ENCODE data around the gene HNRNPA2B1. TPM values are rescaled to one million over a fixed set of nuclear protein-coding genes. Genes with fewer than 3 reads are reported as not detected.
"Not testable (repeated sequence)": the region's sequence is repeated elsewhere in the genome, so short reads cannot be mapped to it uniquely, and the experiment has no call there.

Gene HNRNPA2B1
- total RNA-seq, 6 donors from 2014 or later = 192 to 416 (median 314) TPM

- H3K27ac ChIP-seq = peak overlapping the region in 2 of 4 donors; percentile 67 to 100
- H3K4me3 ChIP-seq = peak overlapping the region in 1 of 4 donors; percentile 16
Measured at GRCh38 chr7:26195867-26196657, 4.5 kb downstream of the HNRNPA2B1 start.

GRCh38 chr7:26195182-26195581 is 5.4 kb downstream of the HNRNPA2B1 start:
- H3K27ac ChIP-seq = no peak overlapping the region
- 76 to 77% methylated on average over 5 of the region's 5 CpGs for WGBS, 2 donors
- H3K36me3 ChIP-seq = peaks cover 57 to 86% (median 62%) of the 10 kb centered on the region in 4 donors
- TF ChIP-seq CTCF (IDR thresholded peaks at IDR 0.05) (no peak), EP300 (IDR thresholded peaks at IDR 0.05) (no peak), POLR2AphosphoS5 (IDR thresholded peaks at IDR 0.05) (no peak), POLR2A (IDR thresholded peaks at IDR 0.05) (no peak)
- ATAC-seq (ENCODE audit: low FRiP score in 2 of 2) (no peak), DNase-seq (no peak)
- peaks cover 56 to 79% (median 63%) of the 10 kb centered on the region in 4 donors for H3K4me1 ChIP-seq
- H3K9me3 ChIP-seq = no peaks in the 10 kb centered on the region
- H3K27me3 ChIP-seq = no peaks in the 10 kb centered on the region
- H3K4me3 ChIP-seq = no peak overlapping the region

More at GRCh38 chr7:26195867-26196657, 4.5 kb downstream of the HNRNPA2B1 start:
- DNase-seq (no peak), ATAC-seq (ENCODE audit: low FRiP score in 2 of 2) (no peak)
- TF ChIP-seq EP300 (IDR thresholded peaks at IDR 0.05) (no peak), POLR2A (IDR thresholded peaks at IDR 0.05) (no peak), CTCF (IDR thresholded peaks at IDR 0.05) (no peak), POLR2AphosphoS5 (IDR thresholded peaks at IDR 0.05) (no peak)
- Histone ChIP-seq H3K36me3 (peaks cover 49 to 77% (median 53%) of the 10 kb centered on the region in 4 donors), H3K4me1 (peaks cover 56 to 70% (median 63%) of the 10 kb centered on the region in 4 donors), H3K9me3 (no peaks in the 10 kb centered on the region), H3K27me3 (no peaks in the 10 kb centered on the region)
- WGBS, 2 donors = 44 to 49% methylated on average over 10 of the region's 10 CpGs

GRCh38 chr7:26194764-26195163 is 5.8 kb downstream of the HNRNPA2B1 start:
- Histone ChIP-seq H3K4me1 (peaks cover 56 to 79% (median 63%) of the 10 kb centered on the region in 4 donors), H3K27ac (peak overlapping the region in 2 of 4 donors; percentile 11 to 24), H3K36me3 (peaks cover 59 to 90% (median 66%) of the 10 kb centered on the region in 4 donors)
- not testable (repeated sequence) for DNase-seq; H3K27me3 ChIP-seq; ATAC-seq (ENCODE audit: low FRiP score in 2 of 2); H3K4me3 ChIP-seq; H3K9me3 ChIP-seq
- 57 to 62% methylated on average over 11 of the region's 11 CpGs for WGBS, 2 donors

GRCh38 chr7:26193432-26194207 is 6.9 kb downstream of the HNRNPA2B1 start:
- no peak for TF ChIP-seq POLR2AphosphoS5 (IDR thresholded peaks at IDR 0.05)
- TF ChIP-seq EP300 (IDR thresholded peaks at IDR 0.05) = no peak
- TF ChIP-seq POLR2A (IDR thresholded peaks at IDR 0.05) = no peak
- TF ChIP-seq CTCF (IDR thresholded peaks at IDR 0.05) = no peak
- Histone ChIP-seq H3K36me3 (peaks cover 69 to 96% (median 75%) of the 10 kb centered on the region in 4 donors), H3K27ac (peak overlapping the region in 3 of 4 donors; percentile 9 to 24 (median 11))

GRCh38 chr7:26192485-26193087 is 8.0 kb downstream of the HNRNPA2B1 start:
- no peaks in the 10 kb centered on the region for H3K9me3 ChIP-seq
- H3K27ac ChIP-seq = peak overlapping the region in 2 of 4 donors; percentile 4 to 24
- DNase-seq = no peak
- no peaks in the 10 kb centered on the region for H3K27me3 ChIP-seq
- peaks cover 69 to 100% (median 81%) of the 10 kb centered on the region in 4 donors for H3K36me3 ChIP-seq
- TF ChIP-seq POLR2AphosphoS5 (IDR thresholded peaks at IDR 0.05) (no peak), CTCF (IDR thresholded peaks at IDR 0.05) (no peak), POLR2A (IDR thresholded peaks at IDR 0.05) (no peak), EP300 (IDR thresholded peaks at IDR 0.05) (no peak)
- no peak overlapping the region for H3K4me3 ChIP-seq
- no peak for ATAC-seq (ENCODE audit: low FRiP score in 2 of 2)
- 56 to 59% methylated on average over 3 of the region's 3 CpGs for WGBS, 2 donors
- peaks cover 53 to 71% (median 64%) of the 10 kb centered on the region in 4 donors for H3K4me1 ChIP-seq

More at GRCh38 chr7:26193432-26194207, 6.9 kb downstream of the HNRNPA2B1 start:
- 64 to 65% methylated on average over 8 of the region's 8 CpGs for WGBS, 2 donors
- ATAC-seq (ENCODE audit: low FRiP score in 2 of 2) (peak in 1 of 2 donors; percentile 57), DNase-seq (no peak)
- Histone ChIP-seq H3K9me3 (no peaks in the 10 kb centered on the region), H3K27me3 (no peaks in the 10 kb centered on the region), H3K4me1 (peaks cover 56 to 79% (median 67%) of the 10 kb centered on the region in 4 donors), H3K4me3 (peak overlapping the region in 1 of 4 donors; percentile 1)

Data from upper lobe of left lung (tissue), 6 donors.